NB4 (cell line): ENCODE measurements around the gene PTPRG.

Source experiments
- DNase-seq: peaks from one replicate; pipeline ENCODE4 v3.0.0; 2010; ENCODE audit warnings: low read depth
- H3K4me3 ChIP-seq: one replicate; pipeline ENCODE4 v1.5.1; 2011; ENCODE audit warnings: mild to moderate bottlenecking, low read depth, low read length, moderate library complexity
- CTCF ChIP-seq: IDR thresholded peaks from one replicate; pipeline ENCODE4 v1.5.1; 2012; ENCODE audit warnings: low read depth, low read length
- MYC ChIP-seq: IDR thresholded peaks from 2 replicates; pipeline ENCODE4 v1.6.1; 2011; ENCODE audit warnings: low read depth, low read length
- POLR2A ChIP-seq: IDR thresholded peaks from 2 replicates; pipeline ENCODE4 v1.6.1; 2011; ENCODE audit warnings: mild to moderate bottlenecking; ENCODE audit not compliant: insufficient read length; ENCODE audit errors: extremely low read depth
- TF ChIP-seq, protein P1 (sequence below): IDR thresholded peaks from 2 replicates; pipeline ENCODE4 v1.6.1; 2011; ENCODE audit warnings: low read depth, low read length

The PTPRG gene

GRCh38 chr3:61887206-61887605 lies 325.8 kb downstream of the PTPRG start:
- H3K4me3 ChIP-seq = no peak overlapping the region
- TF ChIP-seq MYC = no peak
- DNase-seq = no peak

DNA sequence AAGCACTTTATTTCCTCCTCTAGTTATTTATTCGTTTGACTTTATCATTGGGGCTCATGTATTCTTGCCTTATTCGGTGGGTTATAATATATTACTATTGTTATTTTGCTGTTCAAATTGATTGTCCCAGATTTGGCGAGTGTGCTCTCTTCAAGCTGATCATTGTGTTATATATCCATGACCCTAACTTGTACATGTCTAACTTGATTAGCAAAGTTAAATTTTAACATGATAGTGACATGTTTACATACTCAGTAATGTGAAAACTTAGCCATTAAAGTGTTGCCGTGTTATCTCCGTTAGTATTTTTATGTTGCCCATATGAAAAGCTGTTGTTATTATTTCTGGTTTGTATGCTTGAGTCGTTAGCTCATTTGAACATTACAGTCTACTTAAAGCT lies 327.9 kb downstream of the PTPRG start:
- H3K4me3 ChIP-seq = no peak overlapping the region
- TF ChIP-seq, protein P1, sequence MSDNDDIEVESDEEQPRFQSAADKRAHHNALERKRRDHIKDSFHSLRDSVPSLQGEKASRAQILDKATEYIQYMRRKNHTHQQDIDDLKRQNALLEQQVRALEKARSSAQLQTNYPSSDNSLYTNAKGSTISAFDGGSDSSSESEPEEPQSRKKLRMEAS = no peak
- TF ChIP-seq MYC (no peak), CTCF (no peak), POLR2A (no peak)
- no peak for DNase-seq

DNA sequence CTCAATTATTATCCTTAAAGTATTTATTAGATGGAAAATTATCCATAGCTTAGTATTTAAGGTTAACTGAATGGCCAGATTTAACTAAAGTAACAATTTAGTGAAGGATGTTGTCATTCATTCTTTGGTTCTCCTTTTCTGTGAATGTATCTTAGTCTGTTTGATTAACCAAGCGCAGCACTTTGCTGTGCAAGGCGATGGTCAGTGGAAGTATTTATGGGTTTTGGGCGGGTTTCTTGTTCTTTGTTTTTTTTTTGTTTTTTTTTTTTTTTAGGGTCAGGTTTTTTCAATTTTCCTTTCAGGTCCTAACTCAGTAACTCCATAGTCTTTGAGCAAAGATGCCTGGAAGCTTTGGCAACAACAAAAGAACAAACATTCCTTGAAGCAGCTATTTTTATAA lies 328.8 kb downstream of the PTPRG start:
- DNase-seq = no peak
- no peak overlapping the region for H3K4me3 ChIP-seq
- TF ChIP-seq CTCF (no peak), POLR2A (no peak), MYC (no peak)
- TF ChIP-seq, protein P1 = no peak

DNA sequence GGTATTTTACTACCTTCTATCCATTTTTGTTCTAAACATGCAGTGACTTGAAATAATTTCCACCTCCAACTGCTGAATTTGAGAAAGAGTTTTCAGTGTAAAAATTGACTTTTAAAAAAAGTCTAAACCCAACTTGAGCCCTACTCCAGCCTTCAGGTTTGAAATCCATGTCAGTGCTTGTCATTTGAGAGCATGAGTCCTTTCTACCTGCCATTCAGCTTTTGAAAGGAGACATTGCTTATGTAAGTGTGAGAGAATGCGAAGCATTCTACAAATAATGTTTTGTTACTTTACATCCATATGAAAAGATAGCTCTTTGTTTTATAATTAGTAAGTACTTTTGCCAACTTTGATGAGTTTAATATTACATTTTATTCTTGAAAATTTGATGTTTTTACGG lies 329.2 kb downstream of the PTPRG start:
- DNase-seq = no peak
- TF ChIP-seq, protein P1 = no peak
- no peak overlapping the region for H3K4me3 ChIP-seq

DNA sequence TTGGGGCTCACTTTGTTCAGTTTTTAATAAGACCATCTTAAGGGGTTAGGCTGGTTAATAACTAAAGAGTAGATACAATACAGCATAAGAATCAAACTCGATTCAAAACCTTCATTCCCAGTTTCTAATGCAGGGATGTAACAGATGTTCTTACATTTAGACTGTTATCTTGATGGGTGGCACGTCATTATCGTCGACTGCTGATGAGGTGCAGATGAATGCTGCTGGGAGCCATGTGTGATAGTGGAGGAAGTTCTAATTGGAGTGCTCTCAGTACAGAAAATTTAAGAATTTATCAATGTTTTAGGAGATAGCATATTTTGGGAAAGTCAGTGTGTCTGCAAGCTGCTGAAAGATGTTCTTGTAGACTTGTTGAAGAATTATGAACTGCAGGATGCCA lies 331.5 kb downstream of the PTPRG start:
- DNase-seq = no peak
- TF ChIP-seq, protein P1 = no peak
- TF ChIP-seq MYC = no peak
- H3K4me3 ChIP-seq = no peak overlapping the region

DNA sequence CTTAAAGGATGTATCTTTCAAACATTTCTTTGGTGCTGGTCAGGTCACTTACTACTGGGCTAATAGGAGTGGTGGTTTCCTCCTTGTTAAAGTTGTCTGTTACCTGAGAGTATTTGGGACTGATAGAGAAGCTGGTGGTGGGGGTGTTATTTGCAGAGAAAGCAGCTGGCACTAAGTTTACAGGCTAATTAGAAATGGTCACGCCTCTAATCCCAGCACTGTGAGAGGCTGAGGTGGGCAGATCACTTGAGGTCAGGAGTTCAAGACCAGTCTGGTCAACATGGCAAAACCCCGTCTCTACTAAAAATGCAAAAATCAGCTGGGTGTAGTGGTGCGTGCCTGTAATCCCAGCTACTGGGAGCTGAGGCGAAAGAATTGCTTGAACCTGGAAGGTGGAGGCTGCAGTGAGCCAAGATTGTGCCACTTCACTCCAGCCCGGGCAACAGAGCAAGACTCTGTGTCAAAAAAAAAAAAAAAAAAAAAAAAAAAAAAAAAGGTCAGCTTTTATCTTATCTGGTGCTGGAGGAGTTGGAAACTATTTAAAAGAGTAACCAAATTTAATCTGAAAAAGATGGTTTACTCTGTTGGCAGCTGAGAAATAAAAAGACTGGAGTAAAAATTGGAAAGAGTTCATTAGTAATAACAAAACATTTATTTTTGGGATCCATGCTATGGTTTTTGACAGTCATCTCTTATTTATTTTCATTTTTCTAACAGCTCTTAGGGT lies 332.6 kb downstream of the PTPRG start:
- TF ChIP-seq CTCF (no peak), MYC (no peak), POLR2A (no peak)
- TF ChIP-seq, protein P1 = no peak
- no peak overlapping the region for H3K4me3 ChIP-seq
- DNase-seq = no peak

DNA sequence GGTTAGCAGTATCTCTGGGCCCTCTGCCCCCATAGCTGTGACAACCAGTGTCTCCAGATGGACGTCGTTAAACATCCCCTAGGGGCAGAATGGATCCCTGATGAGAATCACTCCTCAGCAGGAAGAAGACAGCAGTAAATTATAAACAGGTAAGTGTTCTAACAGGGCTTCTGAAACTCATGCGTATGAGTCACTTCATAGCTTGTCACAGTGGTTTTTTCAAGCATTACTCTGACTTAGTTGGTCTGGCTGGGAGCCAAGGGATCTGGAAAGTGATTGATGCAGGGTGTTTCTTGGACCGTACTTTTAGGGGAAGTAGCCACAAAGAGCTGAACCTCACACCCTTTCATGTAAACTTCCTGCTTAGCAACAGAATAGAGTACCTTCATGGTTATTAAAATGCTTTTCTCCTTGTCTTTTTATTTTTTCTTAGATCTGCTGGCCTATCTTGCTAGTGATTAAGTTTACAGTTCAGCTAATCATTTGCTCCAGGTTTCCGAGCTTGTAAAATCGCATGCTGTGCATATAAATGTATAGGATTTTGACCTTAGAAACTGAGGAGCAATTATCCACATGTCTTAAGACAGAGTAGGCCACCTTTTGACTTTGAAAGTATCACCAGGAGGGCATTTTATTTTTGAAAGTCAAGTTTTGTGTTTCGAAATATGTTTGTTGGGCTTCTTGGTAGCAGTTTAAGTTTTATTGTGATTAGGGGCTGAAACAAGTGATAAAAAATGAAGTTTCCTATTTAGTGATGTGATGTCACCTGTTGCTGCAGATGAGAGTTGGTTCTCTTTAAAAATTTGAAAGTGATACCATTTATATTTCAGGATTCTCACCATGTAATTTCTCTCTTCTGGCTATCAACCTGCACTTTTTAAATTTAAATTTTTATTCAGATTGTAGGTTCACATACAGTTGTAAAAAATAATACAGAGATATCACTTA lies 333.9 kb downstream of the PTPRG start:
- H3K4me3 ChIP-seq = no peak overlapping the region
- TF ChIP-seq POLR2A = no peak
- TF ChIP-seq MYC = no peak
- TF ChIP-seq CTCF = no peak
- TF ChIP-seq, protein P1 = no peak
- DNase-seq = peak; percentile 42
